ENCODE results near the gene DPM3.
"Not testable (repeated sequence)": the region's sequence is repeated elsewhere in the genome, so short reads cannot be mapped to it uniquely, and the experiment has no call there.

DPM3 gene

GRCh38 chr1:155174324-155175280, 34.3 kb upstream of the DPM3 start:
- DNase-seq: peak; percentile 53

GRCh38 chr1:155173478-155174323, 33.4 kb upstream of the DPM3 start, which contains the start of gene TRIM46:
TRIM46 (plus strand) TSS chr1:155173849; CDS start chr1:155173967, 118 bp downstream.
- peak; percentile 58 for DNase-seq

GRCh38 chr1:155172732-155173477, 32.6 kb upstream of the DPM3 start, which contains the start of gene KRTCAP2:
KRTCAP2 (minus strand) TSS chr1:155173304; CDS start chr1:155173224, 80 bp downstream.
- DNase-seq: peak; percentile 93

- no peak for DNase-seq
Observed at GRCh38 chr1:155171836-155172731, 31.8 kb upstream of the DPM3 start.

DNA sequence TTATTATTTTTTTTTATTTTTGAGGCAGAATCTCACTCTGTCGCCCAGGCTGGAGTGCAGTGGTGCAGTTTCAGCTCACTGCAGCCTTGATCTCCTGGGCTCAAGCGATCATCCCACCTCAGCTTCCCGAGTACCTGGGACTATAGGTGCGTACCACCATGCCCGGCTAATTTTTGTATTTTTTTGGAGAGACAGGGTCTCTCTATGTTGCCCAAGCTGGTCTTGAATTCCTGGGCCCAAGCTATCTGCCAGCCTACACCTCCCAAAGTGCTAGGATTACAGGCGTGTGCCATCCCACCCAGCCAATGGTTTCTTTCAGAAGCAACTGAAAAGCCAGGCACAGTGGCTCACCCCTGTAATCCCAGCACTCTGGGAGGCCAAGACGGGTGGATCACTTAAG, 30.5 kb upstream of the DPM3 start:
- no peak for DNase-seq

GRCh38 chr1:155170101-155170785, 29.9 kb upstream of the DPM3 start:
- no peak for DNase-seq

GRCh38 chr1:155169541-155169940, 29.2 kb upstream of the DPM3 start:
- no peak for DNase-seq

GRCh38 chr1:155168456-155169210, 28.3 kb upstream of the DPM3 start:
- no peak for DNase-seq

GRCh38 chr1:155168105-155168445, 27.7 kb upstream of the DPM3 start:
- not testable (repeated sequence) for DNase-seq

DNA sequence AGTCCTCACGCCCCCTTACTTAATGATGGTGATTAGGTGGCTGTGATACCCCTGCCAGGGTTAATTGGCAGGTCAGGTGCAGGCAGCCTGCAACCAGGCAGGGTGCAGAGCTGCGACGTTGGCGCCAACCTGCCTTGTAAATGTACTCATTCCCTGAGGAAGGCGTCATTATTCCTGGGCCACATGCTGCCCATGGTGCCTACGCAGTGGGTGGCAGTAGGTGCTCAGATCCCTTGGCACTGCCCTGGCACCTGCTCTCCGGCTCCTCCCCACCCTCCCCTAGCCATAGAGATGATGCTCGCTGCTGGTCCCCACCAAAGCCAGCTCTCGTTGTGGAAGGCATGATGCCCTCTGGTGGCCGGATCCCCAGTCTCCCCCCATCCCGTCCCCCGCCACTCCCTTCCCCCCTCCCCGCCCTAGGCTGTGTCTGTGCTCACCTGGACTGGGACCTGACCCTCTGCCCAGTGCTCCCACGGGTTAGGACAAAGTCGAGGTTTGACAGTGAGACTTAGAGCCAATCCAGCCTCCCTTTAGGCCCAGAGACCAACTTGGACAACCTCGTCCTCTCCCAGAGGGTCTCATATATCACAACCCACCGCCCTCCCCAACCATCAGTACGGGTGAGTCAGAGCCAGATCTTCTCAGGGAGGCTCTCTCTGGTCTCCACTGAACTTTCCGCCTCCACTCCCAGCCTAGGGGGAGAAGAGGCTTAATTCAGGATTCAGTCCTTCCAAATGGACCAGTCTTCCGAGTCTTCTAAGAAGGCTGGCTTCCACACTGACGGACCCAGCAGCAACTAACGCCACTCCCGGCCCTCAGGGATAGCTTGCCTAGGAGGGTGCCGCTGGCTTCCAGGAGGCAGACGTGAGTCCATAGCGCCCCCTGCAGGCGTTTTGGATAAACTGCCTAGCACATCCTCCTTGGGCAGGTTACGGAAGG, 27.1 kb upstream of the DPM3 start:
- DNase-seq: peak; percentile 88

- no peak for DNase-seq
Observed at GRCh38 chr1:155166471-155167165, 26.3 kb upstream of the DPM3 start.

DNA sequence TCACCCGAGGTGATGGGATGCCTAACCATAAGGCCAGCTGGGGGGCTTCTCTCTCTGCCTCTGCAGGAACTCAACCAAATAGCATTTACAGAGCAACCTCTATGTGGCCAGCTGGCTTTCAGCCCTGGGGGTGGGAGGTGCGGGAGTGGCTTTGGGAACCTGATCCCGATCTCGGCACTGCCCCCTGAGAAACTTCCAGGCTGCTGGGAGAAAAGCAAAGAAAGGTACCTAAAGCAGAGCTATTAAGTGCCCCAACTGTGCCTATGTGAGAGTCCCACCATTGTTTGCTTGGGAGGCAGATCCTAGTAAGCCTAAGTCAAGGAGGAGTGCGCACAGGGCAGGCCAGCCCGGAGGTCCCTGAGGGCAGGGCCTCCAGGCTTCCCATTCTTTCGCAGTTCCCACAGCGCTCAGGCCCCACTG, 25.7 kb upstream of the DPM3 start:
- DNase-seq: no peak

GRCh38 chr1:155164625-155165024, 24.3 kb upstream of the DPM3 start:
- not testable (repeated sequence) for DNase-seq

DNA sequence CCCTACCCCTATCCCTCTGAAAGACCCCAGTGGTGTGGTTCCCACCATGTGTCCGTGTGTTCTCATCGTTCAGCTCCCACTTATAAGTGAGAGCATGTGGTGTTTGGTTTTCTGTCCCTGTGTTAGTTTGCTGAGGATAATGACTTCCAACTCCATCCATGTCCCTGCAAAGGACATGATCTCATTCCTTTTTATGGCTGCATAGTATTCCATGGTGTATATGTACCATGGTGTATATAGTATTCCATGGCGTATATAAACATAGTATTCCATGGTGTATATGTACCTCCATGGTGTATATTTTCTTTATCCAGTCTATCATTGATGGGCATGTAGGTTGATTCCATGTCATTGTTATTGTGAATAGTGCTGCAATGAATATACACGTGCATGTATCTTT, 23.5 kb upstream of the DPM3 start:
- DNase-seq: not testable (repeated sequence)

DNA sequence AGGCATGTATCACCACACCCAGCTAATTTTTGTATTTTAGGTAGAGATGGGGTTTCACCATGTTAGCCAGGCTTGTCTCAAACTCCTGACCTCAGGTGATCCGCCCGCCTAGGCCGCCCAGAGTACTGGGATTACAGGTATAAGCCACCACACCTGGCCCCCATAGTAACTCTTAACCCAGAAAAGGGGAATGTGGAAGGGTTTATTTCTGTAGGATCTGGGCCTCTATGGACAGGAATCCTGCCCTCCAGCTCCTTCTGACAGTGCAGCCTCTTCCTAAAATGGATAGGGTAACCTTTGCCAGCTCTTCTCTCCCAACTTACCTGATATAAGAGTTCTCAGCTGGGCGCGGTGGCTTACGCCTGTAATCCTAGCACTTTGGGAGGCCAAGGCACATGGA, 22.3 kb upstream of the DPM3 start:
- DNase-seq: not testable (repeated sequence)

DNA sequence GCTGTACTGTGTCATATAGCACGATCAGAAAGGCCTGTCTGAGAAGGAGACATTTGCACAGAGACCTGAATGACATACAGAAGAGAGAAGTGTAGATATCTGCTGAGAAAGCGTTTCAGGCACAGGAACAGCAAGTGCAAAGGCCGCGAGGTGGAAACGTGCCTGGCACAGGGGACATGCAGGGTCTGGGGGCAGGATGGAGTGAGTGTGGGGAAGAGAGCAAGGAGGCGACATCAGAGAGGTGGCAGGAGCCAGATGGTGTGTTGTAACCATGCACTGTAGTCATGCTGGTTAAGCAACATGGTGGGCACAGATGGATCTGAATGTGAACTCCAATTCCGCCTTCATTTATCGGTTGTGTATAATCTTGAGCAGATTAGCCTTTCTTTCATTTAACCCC, 19.8 kb upstream of the DPM3 start:
- DNase-seq: no peak

GRCh38 chr1:155158991-155159390, 18.7 kb upstream of the DPM3 start:
- DNase-seq: no peak

GRCh38 chr1:155155996-155156643, 15.8 kb upstream of the DPM3 start:
- DNase-seq: not testable (repeated sequence)
